Activated T-helper 17 cell treated with anti-CD3 and anti-CD28 coated beads, Interleukin-2, amount 50 U/mL, for 72 hours (primary cell): Measurements from ENCODE around the gene NKAIN1. TPM values are rescaled to one million over a fixed set of nuclear protein-coding genes. Genes with fewer than 3 reads are reported as not detected.
"Not testable (repeated sequence)": the region's sequence is repeated elsewhere in the genome, so short reads cannot be mapped to it uniquely, and the experiment has no call there.

Source experiments
- ATAC-seq: fragments of 150-1000 bp; cut with Tn5 transposase; replicated peaks from 2 replicates; pipeline ENCODE4 v1.10.0; 2021; ENCODE audit warnings: mild to moderate bottlenecking, moderate library complexity
- H3K27ac Mint-ChIP-seq: one replicate; pipeline ENCODE4 v1.8.0; 2022; ENCODE audit warnings: mixed read lengths
- H3K27me3 Mint-ChIP-seq: one replicate; pipeline ENCODE4 v1.8.0; 2022; ENCODE audit warnings: mixed read lengths
- H3K36me3 Mint-ChIP-seq: one replicate; pipeline ENCODE4 v1.8.0; 2022; ENCODE audit warnings: low read depth, mild to moderate bottlenecking, mixed read lengths
- H3K4me1 Mint-ChIP-seq: one replicate; pipeline ENCODE4 v1.8.0; 2022; ENCODE audit warnings: mixed read lengths
- H3K4me3 Mint-ChIP-seq: one replicate; pipeline ENCODE4 v1.8.0; 2022; ENCODE audit warnings: mild to moderate bottlenecking, mixed read lengths
- H3K9me3 Mint-ChIP-seq: one replicate; pipeline ENCODE4 v1.8.0; 2022; ENCODE audit warnings: mixed read lengths
- total RNA-seq, 2 donors: library from RNA; stranded (reverse); gene quantifications; one replicate each; pipeline ENCODE4 v1.2.3, GENCODE V29; 2022

NKAIN1 gene
- total RNA-seq, 2 donors from 2014 or later: not detected

GRCh38 chr1:31195267-31195666 is 44.4 kb downstream of the NKAIN1 start:
- not testable (repeated sequence) for H3K4me1 Mint-ChIP-seq, H3K36me3 Mint-ChIP-seq, H3K27me3 Mint-ChIP-seq, H3K4me3 Mint-ChIP-seq, H3K27ac Mint-ChIP-seq, H3K9me3 Mint-ChIP-seq, ATAC-seq

GRCh38 chr1:31193729-31194128 is 46.0 kb downstream of the NKAIN1 start:
- H3K27me3 Mint-ChIP-seq: no peaks in the 10 kb centered on the region

GRCh38 chr1:31191281-31191680 is 48.4 kb downstream of the NKAIN1 start:
- H3K36me3 Mint-ChIP-seq: no peaks in the 10 kb centered on the region

More at GRCh38 chr1:31193729-31194128, 46.0 kb downstream of the NKAIN1 start:
- no peak overlapping the region for H3K27ac Mint-ChIP-seq
- no peaks in the 10 kb centered on the region for H3K9me3 Mint-ChIP-seq
- ATAC-seq: no peak
- H3K36me3 Mint-ChIP-seq: no peaks in the 10 kb centered on the region
- H3K4me3 Mint-ChIP-seq: no peak overlapping the region
- H3K4me1 Mint-ChIP-seq: no peaks in the 10 kb centered on the region

GRCh38 chr1:31189696-31190674 is 49.7 kb downstream of the NKAIN1 start:
- H3K4me3 Mint-ChIP-seq: no peak overlapping the region
- no peaks in the 10 kb centered on the region for H3K4me1 Mint-ChIP-seq
- H3K27me3 Mint-ChIP-seq: peaks cover 10% of the 10 kb centered on the region
- ATAC-seq: no peak
- H3K9me3 Mint-ChIP-seq: no peaks in the 10 kb centered on the region
- H3K36me3 Mint-ChIP-seq: no peaks in the 10 kb centered on the region
- H3K27ac Mint-ChIP-seq: no peak overlapping the region

More at GRCh38 chr1:31191281-31191680, 48.4 kb downstream of the NKAIN1 start:
- Mint-ChIP-seq H3K4me1 (no peaks in the 10 kb centered on the region), H3K27ac (no peak overlapping the region), H3K4me3 (no peak overlapping the region), H3K27me3 (peaks cover 6% of the 10 kb centered on the region), H3K9me3 (no peaks in the 10 kb centered on the region)
- no peak for ATAC-seq

GRCh38 chr1:31183927-31184554 is 55.6 kb downstream of the NKAIN1 start:
- peaks cover 4% of the 10 kb centered on the region for H3K4me1 Mint-ChIP-seq
- no peak for ATAC-seq
- H3K27ac Mint-ChIP-seq: no peak overlapping the region
- H3K27me3 Mint-ChIP-seq: peaks cover 30% of the 10 kb centered on the region
- H3K36me3 Mint-ChIP-seq: no peaks in the 10 kb centered on the region
- H3K4me3 Mint-ChIP-seq: no peak overlapping the region
- H3K9me3 Mint-ChIP-seq: no peaks in the 10 kb centered on the region

GRCh38 chr1:31183126-31183525 is 56.6 kb downstream of the NKAIN1 start:
- H3K4me3 Mint-ChIP-seq: no peak overlapping the region
- ATAC-seq: peak; percentile 23
- H3K36me3 Mint-ChIP-seq: no peaks in the 10 kb centered on the region
- H3K4me1 Mint-ChIP-seq: peaks cover 4% of the 10 kb centered on the region
- no peaks in the 10 kb centered on the region for H3K9me3 Mint-ChIP-seq
- H3K27me3 Mint-ChIP-seq: peaks cover 33% of the 10 kb centered on the region
- H3K27ac Mint-ChIP-seq: no peak overlapping the region

- Mint-ChIP-seq H3K36me3 (no peaks in the 10 kb centered on the region), H3K9me3 (no peaks in the 10 kb centered on the region), H3K4me3 (no peak overlapping the region), H3K27ac (no peak overlapping the region), H3K4me1 (peaks cover 4% of the 10 kb centered on the region), H3K27me3 (peaks cover 33% of the 10 kb centered on the region)
- ATAC-seq: peak; percentile 67
Measured at GRCh38 chr1:31182352-31182751, 57.3 kb downstream of the NKAIN1 start.

GRCh38 chr1:31181515-31182343 is 58.0 kb downstream of the NKAIN1 start:
- H3K27me3 Mint-ChIP-seq: peaks cover 27% of the 10 kb centered on the region
- H3K9me3 Mint-ChIP-seq: no peaks in the 10 kb centered on the region
- ATAC-seq: peak; percentile 64
- H3K4me1 Mint-ChIP-seq: peaks cover 4% of the 10 kb centered on the region
- peak overlapping the region; percentile 30 for H3K4me3 Mint-ChIP-seq
- no peak overlapping the region for H3K27ac Mint-ChIP-seq
- no peaks in the 10 kb centered on the region for H3K36me3 Mint-ChIP-seq

GRCh38 chr1:31180338-31180737 is 59.3 kb downstream of the NKAIN1 start:
- H3K27me3 Mint-ChIP-seq: peaks cover 26% of the 10 kb centered on the region
- H3K36me3 Mint-ChIP-seq: no peaks in the 10 kb centered on the region
- H3K4me3 Mint-ChIP-seq: peak overlapping the region; percentile 22
- H3K27ac Mint-ChIP-seq: no peak overlapping the region
- no peak for ATAC-seq
- H3K4me1 Mint-ChIP-seq: peaks cover 4% of the 10 kb centered on the region
- H3K9me3 Mint-ChIP-seq: no peaks in the 10 kb centered on the region

- H3K36me3 Mint-ChIP-seq, ATAC-seq, H3K27ac Mint-ChIP-seq, H3K4me1 Mint-ChIP-seq, H3K9me3 Mint-ChIP-seq, H3K4me3 Mint-ChIP-seq: not testable (repeated sequence)
- H3K27me3 Mint-ChIP-seq: peaks cover 18% of the 10 kb centered on the region
Measured at GRCh38 chr1:31176291-31176690, 63.4 kb downstream of the NKAIN1 start.

GRCh38 chr1:31170486-31170735 is 69.3 kb downstream of the NKAIN1 start:
- peak overlapping the region; percentile 78 for H3K27ac Mint-ChIP-seq
- peaks cover 6% of the 10 kb centered on the region for H3K4me1 Mint-ChIP-seq
- H3K27me3 Mint-ChIP-seq: peaks cover 7% of the 10 kb centered on the region
- no peaks in the 10 kb centered on the region for H3K9me3 Mint-ChIP-seq
- peak overlapping the region; percentile 12 for H3K4me3 Mint-ChIP-seq
- no peak for ATAC-seq
- H3K36me3 Mint-ChIP-seq: no peaks in the 10 kb centered on the region

GRCh38 chr1:31166462-31166861 is 73.2 kb downstream of the NKAIN1 start:
- Mint-ChIP-seq H3K36me3 (no peaks in the 10 kb centered on the region), H3K9me3 (no peaks in the 10 kb centered on the region), H3K27me3 (peaks cover 12% of the 10 kb centered on the region), H3K27ac (no peak overlapping the region), H3K4me1 (peaks cover 12% of the 10 kb centered on the region), H3K4me3 (no peak overlapping the region)
- no peak for ATAC-seq

- H3K9me3 Mint-ChIP-seq: no peaks in the 10 kb centered on the region
- H3K27me3 Mint-ChIP-seq: peaks cover 12% of the 10 kb centered on the region
- H3K36me3 Mint-ChIP-seq: no peaks in the 10 kb centered on the region
- no peak for ATAC-seq
- no peak overlapping the region for H3K27ac Mint-ChIP-seq
- H3K4me3 Mint-ChIP-seq: no peak overlapping the region
- H3K4me1 Mint-ChIP-seq: peaks cover 6% of the 10 kb centered on the region
Measured at GRCh38 chr1:31164291-31164690, 75.4 kb downstream of the NKAIN1 start.

GRCh38 chr1:31163866-31164265 is 75.8 kb downstream of the NKAIN1 start:
- Mint-ChIP-seq H3K36me3 (no peaks in the 10 kb centered on the region), H3K27me3 (peaks cover 12% of the 10 kb centered on the region), H3K4me1 (peaks cover 6% of the 10 kb centered on the region), H3K4me3 (no peak overlapping the region), H3K27ac (no peak overlapping the region), H3K9me3 (no peaks in the 10 kb centered on the region)
- no peak for ATAC-seq
